Type B pancreatic cell (in vitro differentiated cells): ENCODE measurements around the gene RUNX2. TPM values are rescaled to one million over a fixed set of nuclear protein-coding genes. Genes with fewer than 3 reads are reported as not detected.

Source experiments
- DNase-seq: peaks from one replicate; pipeline ENCODE4 v3.0.0; 2021; ENCODE audit warnings: mixed read lengths; ENCODE audit not compliant: unreplicated experiment; ENCODE audit errors: extremely low spot score
- H3K27ac Mint-ChIP-seq: 2 replicates; pipeline ENCODE4 v1.8.0; 2021; ENCODE audit warnings: mild to moderate bottlenecking, mixed read lengths
- H3K27me3 Mint-ChIP-seq: 2 replicates; pipeline ENCODE4 v1.8.0; 2021; ENCODE audit warnings: mixed read lengths
- H3K36me3 Mint-ChIP-seq: 2 replicates; pipeline ENCODE4 v1.8.0; 2021; ENCODE audit warnings: mixed read lengths
- H3K4me1 Mint-ChIP-seq: one replicate; pipeline ENCODE4 v1.8.0; 2021; ENCODE audit warnings: mixed read lengths; ENCODE audit not compliant: unreplicated experiment
- H3K4me3 Mint-ChIP-seq: 2 replicates; pipeline ENCODE4 v1.8.0; 2021; ENCODE audit warnings: mild to moderate bottlenecking, mixed read lengths
- H3K9me3 Mint-ChIP-seq: 2 replicates; pipeline ENCODE4 v1.8.0; 2021; ENCODE audit warnings: mixed read lengths
- total RNA-seq: library from RNA; stranded (reverse); gene quantifications from 2 replicates; pipeline ENCODE4 v1.2.1, GENCODE V29; 2021; ENCODE audit warnings: low replicate concordance
- TF ChIP-seq, protein P1 (sequence below): fragments of 200-600 bp; sonication (generic); conservative IDR thresholded peaks from 2 replicates; pipeline ENCODE4 v1.5.0; 2021; ENCODE audit warnings: antibody characterized with exemption, mild to moderate bottlenecking

Gene RUNX2
- total RNA-seq, 1 donor from 2014 or later, result 6.0 TPM

DNA sequence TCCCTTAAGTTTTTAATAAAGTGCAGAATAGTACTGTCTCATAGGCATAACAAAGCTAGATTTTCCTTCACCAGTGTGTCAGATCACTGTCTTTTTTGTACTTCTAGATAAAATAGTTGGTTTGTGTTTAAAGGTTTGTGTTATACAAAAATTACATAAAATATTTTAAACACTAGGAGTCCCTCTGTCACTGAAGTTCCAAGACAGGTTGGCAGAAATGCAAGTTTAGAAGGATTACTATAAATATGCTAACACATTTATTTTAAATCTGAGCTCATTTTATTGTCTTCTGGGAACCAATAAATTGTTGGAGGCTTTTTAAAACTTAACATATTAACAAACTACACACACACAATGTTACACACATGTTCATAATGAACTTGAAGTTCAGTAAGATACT lies 30.8 kb upstream of the RUNX2 start:
- no peak for DNase-seq
- no peak overlapping the region for H3K4me3 Mint-ChIP-seq
- H3K4me1 Mint-ChIP-seq, result no peaks in the 10 kb centered on the region
- H3K27me3 Mint-ChIP-seq, result no peaks in the 10 kb centered on the region
- H3K9me3 Mint-ChIP-seq, result peaks cover 20% of the 10 kb centered on the region
- H3K36me3 Mint-ChIP-seq, result peaks cover 10% of the 10 kb centered on the region
- H3K27ac Mint-ChIP-seq, result no peak overlapping the region
- TF ChIP-seq, protein P1, sequence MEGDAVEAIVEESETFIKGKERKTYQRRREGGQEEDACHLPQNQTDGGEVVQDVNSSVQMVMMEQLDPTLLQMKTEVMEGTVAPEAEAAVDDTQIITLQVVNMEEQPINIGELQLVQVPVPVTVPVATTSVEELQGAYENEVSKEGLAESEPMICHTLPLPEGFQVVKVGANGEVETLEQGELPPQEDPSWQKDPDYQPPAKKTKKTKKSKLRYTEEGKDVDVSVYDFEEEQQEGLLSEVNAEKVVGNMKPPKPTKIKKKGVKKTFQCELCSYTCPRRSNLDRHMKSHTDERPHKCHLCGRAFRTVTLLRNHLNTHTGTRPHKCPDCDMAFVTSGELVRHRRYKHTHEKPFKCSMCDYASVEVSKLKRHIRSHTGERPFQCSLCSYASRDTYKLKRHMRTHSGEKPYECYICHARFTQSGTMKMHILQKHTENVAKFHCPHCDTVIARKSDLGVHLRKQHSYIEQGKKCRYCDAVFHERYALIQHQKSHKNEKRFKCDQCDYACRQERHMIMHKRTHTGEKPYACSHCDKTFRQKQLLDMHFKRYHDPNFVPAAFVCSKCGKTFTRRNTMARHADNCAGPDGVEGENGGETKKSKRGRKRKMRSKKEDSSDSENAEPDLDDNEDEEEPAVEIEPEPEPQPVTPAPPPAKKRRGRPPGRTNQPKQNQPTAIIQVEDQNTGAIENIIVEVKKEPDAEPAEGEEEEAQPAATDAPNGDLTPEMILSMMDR, result no peak

DNA sequence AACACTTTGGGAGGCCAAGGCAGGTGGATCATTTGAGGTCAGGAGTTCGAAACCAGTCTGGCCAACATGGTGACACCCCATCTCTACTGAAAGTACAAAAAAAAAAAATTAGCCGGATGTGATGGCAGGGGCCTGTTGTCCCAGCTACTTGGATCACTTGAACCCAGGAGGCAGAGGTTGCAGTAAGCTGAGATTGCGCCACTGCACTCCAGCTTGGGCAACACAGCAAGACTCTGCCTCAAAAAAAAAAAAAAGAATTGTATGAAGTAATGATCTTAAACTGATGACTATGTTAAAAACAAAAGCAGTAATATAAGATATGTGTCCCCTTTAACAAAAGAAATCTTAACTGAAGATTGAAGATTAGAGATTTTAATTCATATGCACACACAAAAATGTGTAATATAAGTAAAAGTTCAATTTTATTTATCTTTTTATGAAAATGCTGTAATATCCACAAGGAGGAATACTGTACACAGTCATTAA lies 29.0 kb upstream of the RUNX2 start:
- H3K27ac Mint-ChIP-seq, result no peak overlapping the region
- no peaks in the 10 kb centered on the region for H3K27me3 Mint-ChIP-seq
- H3K9me3 Mint-ChIP-seq, result peaks cover 13% of the 10 kb centered on the region
- H3K4me3 Mint-ChIP-seq, result no peak overlapping the region
- no peaks in the 10 kb centered on the region for H3K4me1 Mint-ChIP-seq
- TF ChIP-seq, protein P1, result no peak
- H3K36me3 Mint-ChIP-seq, result peaks cover 6% of the 10 kb centered on the region
- DNase-seq, result no peak

DNA sequence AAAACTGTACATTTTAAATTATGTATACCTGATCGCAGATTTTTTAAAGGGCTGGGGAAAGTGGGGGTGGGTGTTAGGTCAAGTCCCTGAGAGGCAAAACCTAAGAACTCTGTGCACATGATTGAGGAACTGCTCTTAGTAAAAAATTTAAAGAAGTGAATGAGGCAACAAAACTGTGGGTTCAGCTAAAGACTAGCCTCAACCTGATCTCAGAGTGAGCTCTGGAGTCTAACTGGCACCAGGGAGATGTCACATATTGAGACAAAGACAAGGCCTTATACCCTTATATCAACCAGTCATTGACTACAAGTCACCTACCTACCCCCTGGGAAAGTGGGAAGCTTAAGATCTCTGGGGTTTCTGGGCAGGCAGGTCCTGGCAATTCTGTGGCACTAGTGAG lies 27.4 kb upstream of the RUNX2 start:
- Mint-ChIP-seq H3K36me3 (peaks cover 1% of the 10 kb centered on the region), H3K27me3 (no peaks in the 10 kb centered on the region), H3K4me3 (no peak overlapping the region), H3K27ac (no peak overlapping the region), H3K9me3 (no peaks in the 10 kb centered on the region), H3K4me1 (no peaks in the 10 kb centered on the region)
- DNase-seq, result no peak
- TF ChIP-seq, protein P1, result no peak

DNA sequence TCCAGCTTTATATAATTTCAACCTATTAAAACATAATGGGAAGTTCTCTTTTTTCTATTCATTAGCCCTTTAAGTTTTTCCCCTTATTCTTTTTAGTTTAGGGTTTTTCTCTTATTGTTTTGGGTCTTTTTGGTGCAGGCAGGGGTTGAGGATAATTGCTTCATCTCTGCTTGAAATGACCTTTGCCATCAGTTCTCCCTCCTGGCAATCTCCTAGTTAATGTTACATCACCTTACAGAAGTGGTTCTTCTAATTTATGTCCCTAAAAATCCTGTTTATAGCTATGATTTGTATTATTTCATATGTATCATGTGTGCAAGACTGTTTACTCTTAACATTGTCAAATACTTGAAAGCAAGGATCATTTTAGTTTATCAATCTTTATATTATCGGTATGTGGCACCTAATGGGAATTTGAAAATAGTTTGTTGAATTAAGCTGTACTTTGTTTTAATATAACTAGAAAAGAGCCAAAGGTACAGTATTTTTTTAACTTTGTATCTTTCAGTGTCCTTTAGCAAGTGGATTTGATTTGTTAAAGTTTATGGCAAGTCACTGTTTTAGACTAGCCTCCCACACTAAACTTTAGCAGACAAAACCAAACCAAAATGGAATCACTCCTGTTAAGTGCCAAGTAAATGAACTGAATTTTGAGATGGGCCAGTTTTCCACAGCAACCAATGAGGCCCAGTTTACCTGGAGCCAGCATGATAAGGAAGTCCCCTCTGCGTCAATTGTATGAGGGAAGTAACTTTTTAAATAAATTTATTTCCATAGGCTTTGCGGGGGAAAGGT lies 26.6 kb upstream of the RUNX2 start:
- Mint-ChIP-seq H3K27me3 (no peaks in the 10 kb centered on the region), H3K27ac (no peak overlapping the region), H3K4me1 (no peaks in the 10 kb centered on the region), H3K4me3 (no peak overlapping the region), H3K36me3 (no peaks in the 10 kb centered on the region), H3K9me3 (no peaks in the 10 kb centered on the region)
- TF ChIP-seq, protein P1, result no peak
- no peak for DNase-seq

DNA sequence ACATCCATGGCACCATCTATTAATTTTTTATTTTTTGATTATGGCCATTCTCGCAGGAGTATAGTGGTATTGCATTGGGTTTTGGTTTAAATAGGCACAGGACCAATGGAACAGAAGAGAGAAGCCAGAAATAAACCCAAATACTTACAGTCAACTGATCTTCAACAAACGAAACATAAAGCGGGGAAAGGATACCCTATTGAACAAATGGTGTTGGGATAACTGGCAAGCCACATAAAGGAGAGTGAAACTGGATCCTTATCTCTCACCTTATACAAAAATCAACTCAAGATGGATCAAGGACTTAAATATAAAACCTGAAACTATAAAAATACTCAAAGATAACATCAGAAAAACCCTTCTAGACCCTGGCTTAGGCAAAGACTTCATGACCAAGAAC lies 25.3 kb upstream of the RUNX2 start:
- no peak overlapping the region for H3K4me3 Mint-ChIP-seq
- no peaks in the 10 kb centered on the region for H3K9me3 Mint-ChIP-seq
- H3K4me1 Mint-ChIP-seq, result no peaks in the 10 kb centered on the region
- TF ChIP-seq, protein P1, result no peak
- no peak overlapping the region for H3K27ac Mint-ChIP-seq
- no peaks in the 10 kb centered on the region for H3K27me3 Mint-ChIP-seq
- peaks cover 3% of the 10 kb centered on the region for H3K36me3 Mint-ChIP-seq
- no peak for DNase-seq
